Measurements from ENCODE around the gene CACNA1I.

Gene CACNA1I

DNA sequence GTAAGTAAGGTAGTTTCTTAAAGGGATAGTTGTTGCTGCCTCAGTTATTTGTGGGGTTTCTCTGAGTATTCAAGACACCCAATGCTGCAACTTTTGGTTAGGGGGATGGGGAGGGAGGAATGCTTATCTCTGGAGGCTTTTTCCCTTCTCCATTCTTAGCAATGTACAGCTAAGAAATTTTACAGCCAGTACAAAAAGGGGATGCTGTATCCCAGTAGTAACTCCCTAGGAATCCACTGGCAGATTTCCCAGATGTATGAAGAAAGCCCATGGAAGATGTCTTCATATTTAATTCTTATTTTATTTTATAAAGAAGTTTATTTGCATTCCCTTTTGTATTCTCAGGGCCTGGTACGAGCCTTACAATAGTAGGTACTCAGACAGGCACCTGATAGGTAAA lies 168.2 kb downstream of the CACNA1I start:
- no peak for DNase-seq (ENCODE audit: low read depth in 3 of 3)
